ENCODE data around the gene GUCY1A2. TPM values are rescaled to one million over a fixed set of nuclear protein-coding genes. Genes with fewer than 3 reads are reported as not detected.
"Not testable (repeated sequence)": the region's sequence is repeated elsewhere in the genome, so short reads cannot be mapped to it uniquely, and the experiment has no call there.

The GUCY1A2 gene
- total RNA-seq = 100 to 1,000 TPM in 1 of 4 donors, 10 to 100 TPM in 3; 22.6 to 147 (median 71.3) TPM

- H3K4me1 ChIP-seq = no peaks in the 10 kb centered on the region
- H3K27ac ChIP-seq = peak within 1 kb of the TSS; percentile 91 to 95
- TF ChIP-seq CTCF (IDR thresholded peaks at IDR 0.05) (no peak), POLR2A (IDR thresholded peaks at IDR 0.05) (no peak)
- DNase-seq = peak; percentile 40 to 56
- intact Hi-C loops (cut with DNase I; ENCODE audit: low total_unique reads) = no loop called here
- H3K4me3 ChIP-seq = peak within 1 kb of the TSS; percentile 40 to 55
- H3K36me3 ChIP-seq = no peaks in the 10 kb centered on the region
- no peaks in the 10 kb centered on the region for H3K9me3 ChIP-seq
- H3K27me3 ChIP-seq = no peaks in the 10 kb centered on the region
Measured at GRCh38 chr11:107018219-107018901, at the start of gene GUCY1A2. Gene GUCY1A2, minus strand, starts transcription at chr11:107018476. Its CDS starts 421 bp downstream, at chr11:107018055.

GRCh38 chr11:107054391-107054790 lies 36.1 kb upstream of the GUCY1A2 start:
- H3K27ac ChIP-seq = no peak overlapping the region
- no peak for TF ChIP-seq POLR2A (IDR thresholded peaks at IDR 0.05)
- TF ChIP-seq CTCF (IDR thresholded peaks at IDR 0.05) = no peak
- DNase-seq = no peak
- H3K4me1 ChIP-seq = no peaks in the 10 kb centered on the region
- intact Hi-C loops (cut with DNase I; ENCODE audit: low total_unique reads) = no loop called here
- no peaks in the 10 kb centered on the region for H3K36me3 ChIP-seq
- H3K27me3 ChIP-seq = no peaks in the 10 kb centered on the region
- H3K4me3 ChIP-seq = no peak overlapping the region
- H3K9me3 ChIP-seq = no peaks in the 10 kb centered on the region

- H3K4me3 ChIP-seq; H3K36me3 ChIP-seq; intact Hi-C loops (cut with DNase I; ENCODE audit: low total_unique reads); H3K27ac ChIP-seq; H3K9me3 ChIP-seq; DNase-seq; H3K4me1 ChIP-seq; H3K27me3 ChIP-seq: not testable (repeated sequence)
Measured at GRCh38 chr11:107051332-107051731, 33.1 kb upstream of the GUCY1A2 start.

- H3K27me3 ChIP-seq; H3K36me3 ChIP-seq; H3K4me1 ChIP-seq; H3K4me3 ChIP-seq; H3K27ac ChIP-seq; intact Hi-C loops (cut with DNase I; ENCODE audit: low total_unique reads); DNase-seq; H3K9me3 ChIP-seq: not testable (repeated sequence)
Measured at GRCh38 chr11:107050899-107051298, 32.6 kb upstream of the GUCY1A2 start.

- H3K27me3 ChIP-seq = no peaks in the 10 kb centered on the region
- no peaks in the 10 kb centered on the region for H3K9me3 ChIP-seq
- H3K36me3 ChIP-seq = no peaks in the 10 kb centered on the region
- DNase-seq = no peak
- H3K4me1 ChIP-seq = no peaks in the 10 kb centered on the region
- intact Hi-C loops (cut with DNase I; ENCODE audit: low total_unique reads) = no loop called here
- no peak overlapping the region for H3K4me3 ChIP-seq
- H3K27ac ChIP-seq = no peak overlapping the region
- TF ChIP-seq POLR2A (IDR thresholded peaks at IDR 0.05) (no peak), CTCF (IDR thresholded peaks at IDR 0.05) (no peak)
Measured at GRCh38 chr11:107050121-107050520, 31.8 kb upstream of the GUCY1A2 start.

GRCh38 chr11:107044503-107044902 lies 26.2 kb upstream of the GUCY1A2 start:
- H3K9me3 ChIP-seq = no peaks in the 10 kb centered on the region
- TF ChIP-seq POLR2A (IDR thresholded peaks at IDR 0.05) (no peak), CTCF (IDR thresholded peaks at IDR 0.05) (no peak)
- no peaks in the 10 kb centered on the region for H3K36me3 ChIP-seq
- DNase-seq = no peak
- no peak overlapping the region for H3K4me3 ChIP-seq
- intact Hi-C loops (cut with DNase I; ENCODE audit: low total_unique reads) = no loop called here
- no peak overlapping the region for H3K27ac ChIP-seq
- H3K4me1 ChIP-seq = no peaks in the 10 kb centered on the region
- no peaks in the 10 kb centered on the region for H3K27me3 ChIP-seq

All from uterus (tissue), 4 donors.